Measurements from ENCODE around the gene TBX10.
"Not testable (repeated sequence)": the region's sequence is repeated elsewhere in the genome, so short reads cannot be mapped to it uniquely, and the experiment has no call there.

TBX10 gene

GRCh38 chr11:67642173-67643120, 2.9 kb upstream of the TBX10 start:
- no peak for TF ChIP-seq CTCF (IDR thresholded peaks at IDR 0.05; ENCODE audit: low read depth, low read length)
- Histone ChIP-seq H3K27me3 (peaks cover 7% of the 10 kb centered on the region), H3K4me3 (ENCODE audit: low read depth, low read length) (no peak overlapping the region), H3K36me3 (no peaks in the 10 kb centered on the region), H3K9me3 (no peaks in the 10 kb centered on the region), H3K4me1 (no peaks in the 10 kb centered on the region)
- no peak for DNase-seq

GRCh38 chr11:67641338-67642172, 2.0 kb upstream of the TBX10 start:
- Histone ChIP-seq H3K4me1 (no peaks in the 10 kb centered on the region), H3K4me3 (ENCODE audit: low read depth, low read length) (no peak overlapping the region), H3K36me3 (no peaks in the 10 kb centered on the region), H3K9me3 (no peaks in the 10 kb centered on the region; the same call in 1 of the 2 replicates), H3K27me3 (peaks cover under 1% of the 10 kb centered on the region)
- no peak for DNase-seq
- no peak for TF ChIP-seq CTCF (IDR thresholded peaks at IDR 0.05; ENCODE audit: low read depth, low read length)

- no peaks in the 10 kb centered on the region for H3K36me3 ChIP-seq
- TF ChIP-seq CTCF (IDR thresholded peaks at IDR 0.05; ENCODE audit: low read depth, low read length): no peak
- H3K27me3 ChIP-seq: no peaks in the 10 kb centered on the region; the same call in none of the 2 replicates
- H3K9me3 ChIP-seq: no peaks in the 10 kb centered on the region; the same call in 1 of the 2 replicates
- H3K4me3 ChIP-seq (ENCODE audit: low read depth, low read length): no peak overlapping the region
- DNase-seq: no peak
- no peaks in the 10 kb centered on the region for H3K4me1 ChIP-seq
Measured at GRCh38 chr11:67640758-67641337, 1.3 kb upstream of the TBX10 start.

- Histone ChIP-seq H3K36me3 (no peaks in the 10 kb centered on the region), H3K4me3 (ENCODE audit: low read depth, low read length) (no peak overlapping the region), H3K9me3 (no peaks in the 10 kb centered on the region; the same call in 1 of the 2 replicates), H3K4me1 (no peaks in the 10 kb centered on the region), H3K27me3 (no peaks in the 10 kb centered on the region; the same call in 1 of the 2 replicates)
- peak; percentile 67 for TF ChIP-seq CTCF (IDR thresholded peaks at IDR 0.05; ENCODE audit: low read depth, low read length)
- DNase-seq: peak; percentile 77
Measured at GRCh38 chr11:67640021-67640757, 626 bp upstream of the TBX10 start.

GRCh38 chr11:67638535-67639437, 777 bp downstream of the TBX10 start:
- Histone ChIP-seq H3K36me3 (no peaks in the 10 kb centered on the region), H3K4me3 (ENCODE audit: low read depth, low read length) (no peak overlapping the region), H3K4me1 (no peaks in the 10 kb centered on the region), H3K9me3 (no peaks in the 10 kb centered on the region; the same call in 1 of the 2 replicates), H3K27me3 (no peaks in the 10 kb centered on the region; the same call in 1 of the 2 replicates)
- no peak for TF ChIP-seq CTCF (IDR thresholded peaks at IDR 0.05; ENCODE audit: low read depth, low read length)
- DNase-seq: no peak

- not testable (repeated sequence) for DNase-seq; H3K9me3 ChIP-seq; H3K36me3 ChIP-seq; H3K27me3 ChIP-seq; H3K4me1 ChIP-seq; H3K4me3 ChIP-seq (ENCODE audit: low read depth, low read length)
Measured at GRCh38 chr11:67637441-67637840, 2.1 kb downstream of the TBX10 start.

All from BE2C (cell line).